IPS DF 4.7 (cell line): ENCODE measurements around the gene HMX3.

Experiments used
- DNase-seq: peaks from one replicate; pipeline ENCODE4 v3.0.0-alpha.2; 2013; ENCODE audit warnings: low spot score; ENCODE audit errors: extremely low read depth

Gene HMX3

GRCh38 chr10:123135415-123136141, at the start of gene HMX3:
Gene HMX3, plus strand, starts transcription at chr10:123135970. Its CDS starts 81 bp downstream, at chr10:123136051.
- DNase-seq = no peak

- DNase-seq = no peak
These were observed 49.5 kb upstream of the HMX3 start for GRCh38 chr10:123086281-123086680.

DNA sequence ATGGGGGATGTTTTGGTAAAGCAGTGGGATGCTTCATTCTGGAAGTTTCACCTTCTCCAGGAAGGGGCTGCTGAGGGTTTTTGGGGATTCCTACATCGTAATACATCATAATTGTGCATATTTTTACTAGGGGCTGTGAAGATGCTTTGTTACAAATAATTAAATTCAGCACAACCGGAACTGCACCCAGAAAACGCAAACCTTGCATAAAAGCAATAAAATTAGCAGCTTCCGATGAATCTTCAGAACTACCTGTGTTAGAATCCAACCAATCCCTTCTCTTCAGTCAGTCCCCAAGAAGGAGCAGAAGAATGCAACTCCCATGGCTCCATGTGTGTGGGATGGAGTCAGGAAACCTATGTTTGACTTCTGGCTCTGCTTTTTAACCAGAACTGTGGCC, 48.4 kb upstream of the HMX3 start:
- DNase-seq = no peak

- no peak for DNase-seq
These were observed 48.0 kb upstream of the HMX3 start for GRCh38 chr10:123087786-123088185.

- DNase-seq = no peak
These were observed 42.9 kb upstream of the HMX3 start for GRCh38 chr10:123092635-123093414.

- DNase-seq = no peak
These were observed 42.3 kb upstream of the HMX3 start for GRCh38 chr10:123093489-123093888.

- no peak for DNase-seq
These were observed 39.3 kb upstream of the HMX3 start for GRCh38 chr10:123096452-123096851.

DNA sequence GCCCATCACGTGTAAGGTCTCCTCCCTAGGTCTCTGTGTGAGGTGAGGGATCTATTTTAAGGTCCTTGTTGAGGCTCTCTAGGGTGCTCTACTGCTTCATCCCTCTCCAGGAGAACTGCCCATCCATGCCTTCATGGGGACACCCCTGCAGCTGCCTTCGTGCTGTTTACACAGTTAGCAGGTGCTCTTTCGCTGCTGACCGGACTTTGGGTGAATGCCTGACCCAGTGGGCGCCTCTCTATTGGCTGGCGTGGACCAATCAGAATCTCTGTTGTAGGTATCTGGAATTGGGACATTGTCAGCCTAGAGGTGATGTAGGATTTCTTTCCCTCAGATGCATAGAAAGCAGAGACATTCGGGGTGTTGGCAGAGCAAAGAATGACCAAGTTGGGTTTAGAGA, 38.7 kb upstream of the HMX3 start:
- DNase-seq = no peak

- DNase-seq = no peak
These were observed 35.6 kb upstream of the HMX3 start for GRCh38 chr10:123100030-123100762.

GRCh38 chr10:123101872-123102271, 33.9 kb upstream of the HMX3 start:
- no peak for DNase-seq

- no peak for DNase-seq
These were observed 33.1 kb upstream of the HMX3 start for GRCh38 chr10:123102673-123103072.

GRCh38 chr10:123103944-123104343, 31.8 kb upstream of the HMX3 start:
- DNase-seq = no peak

DNA sequence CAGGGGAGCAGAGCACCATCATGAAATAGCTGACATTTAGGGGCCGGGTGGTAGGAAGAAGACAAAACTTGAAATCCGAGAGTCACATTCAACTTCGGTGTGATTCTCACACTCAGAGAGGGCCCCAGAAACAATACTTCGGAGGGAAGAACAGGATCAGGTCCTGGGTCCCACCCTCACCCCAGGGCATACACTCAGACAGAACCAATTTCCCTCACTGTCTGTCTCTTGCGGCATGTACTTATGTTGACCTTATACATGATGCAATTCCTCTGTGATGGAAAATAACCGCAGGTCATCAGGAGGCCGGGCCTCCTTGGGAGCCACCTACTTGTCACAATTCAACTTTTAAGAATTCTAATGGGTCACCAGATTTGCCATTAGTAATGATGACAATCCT, 26.3 kb upstream of the HMX3 start:
- DNase-seq = no peak

- no peak for DNase-seq
These were observed 17.9 kb upstream of the HMX3 start for GRCh38 chr10:123117644-123118417.

DNA sequence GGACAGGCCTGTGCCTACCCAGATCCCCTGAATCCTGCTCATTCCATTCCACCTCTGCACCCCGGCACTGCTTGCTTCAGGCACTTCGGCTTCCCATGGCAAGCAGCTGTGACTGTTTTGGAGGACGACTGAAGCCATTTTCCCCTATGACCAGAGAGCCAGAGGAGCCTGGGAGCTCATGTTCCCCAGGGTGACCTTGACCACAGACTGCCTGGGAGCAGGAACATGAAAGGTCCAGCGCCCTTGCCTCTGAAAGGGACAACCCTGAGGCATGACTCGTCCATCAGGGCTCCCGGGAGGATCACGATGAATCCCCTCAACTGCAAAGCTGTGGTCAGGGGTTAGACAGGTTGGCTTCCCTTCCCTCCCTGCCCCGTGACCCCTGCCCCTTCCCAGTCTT, 16.7 kb upstream of the HMX3 start:
- no peak for DNase-seq

GRCh38 chr10:123126246-123126645, 9.5 kb upstream of the HMX3 start:
- DNase-seq = no peak

GRCh38 chr10:123129618-123130271, 6.0 kb upstream of the HMX3 start:
- DNase-seq = no peak

DNA sequence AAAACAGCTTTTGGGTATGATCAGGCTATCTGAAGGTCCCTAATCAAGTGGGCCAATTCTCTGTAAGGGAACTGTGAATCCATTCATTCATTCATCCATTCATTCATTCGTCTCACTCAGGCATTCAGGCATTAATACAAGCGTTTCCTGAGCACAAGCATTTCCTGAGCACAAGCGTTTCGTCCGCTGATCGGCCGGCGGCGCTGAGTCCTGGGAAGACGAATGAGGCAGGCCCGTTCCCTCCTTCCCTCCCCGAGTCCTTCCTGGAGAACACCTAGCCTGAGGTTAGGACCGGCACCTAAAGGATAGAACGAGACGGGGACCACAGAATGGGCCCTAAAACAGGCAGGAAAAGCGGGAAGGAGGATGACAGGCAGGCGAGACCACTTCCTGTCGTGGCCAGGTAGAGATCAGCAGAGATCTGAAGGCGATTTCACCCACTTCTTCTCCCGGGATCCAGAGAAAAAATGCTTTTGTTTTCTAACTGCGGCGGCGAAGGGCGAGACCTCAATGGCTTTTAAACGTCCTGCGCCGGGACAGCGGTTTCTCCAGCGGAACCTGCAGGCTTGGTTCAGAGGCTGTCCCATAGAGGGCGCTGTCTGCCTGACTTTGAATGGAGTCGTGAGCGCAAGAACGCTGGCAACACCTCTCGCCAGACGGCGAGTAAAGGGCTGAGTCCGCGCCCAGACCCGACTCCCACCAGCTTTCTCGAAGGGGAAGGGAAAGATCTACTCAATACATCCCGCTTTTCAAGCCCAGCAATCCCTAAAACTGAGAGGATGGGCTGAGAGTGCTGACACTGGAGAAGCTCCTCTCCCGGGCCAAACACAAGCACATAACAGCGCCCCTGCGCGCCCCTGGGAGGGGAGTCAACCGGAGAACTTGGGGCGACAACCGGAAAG, 2.9 kb upstream of the HMX3 start:
- no peak for DNase-seq

DNA sequence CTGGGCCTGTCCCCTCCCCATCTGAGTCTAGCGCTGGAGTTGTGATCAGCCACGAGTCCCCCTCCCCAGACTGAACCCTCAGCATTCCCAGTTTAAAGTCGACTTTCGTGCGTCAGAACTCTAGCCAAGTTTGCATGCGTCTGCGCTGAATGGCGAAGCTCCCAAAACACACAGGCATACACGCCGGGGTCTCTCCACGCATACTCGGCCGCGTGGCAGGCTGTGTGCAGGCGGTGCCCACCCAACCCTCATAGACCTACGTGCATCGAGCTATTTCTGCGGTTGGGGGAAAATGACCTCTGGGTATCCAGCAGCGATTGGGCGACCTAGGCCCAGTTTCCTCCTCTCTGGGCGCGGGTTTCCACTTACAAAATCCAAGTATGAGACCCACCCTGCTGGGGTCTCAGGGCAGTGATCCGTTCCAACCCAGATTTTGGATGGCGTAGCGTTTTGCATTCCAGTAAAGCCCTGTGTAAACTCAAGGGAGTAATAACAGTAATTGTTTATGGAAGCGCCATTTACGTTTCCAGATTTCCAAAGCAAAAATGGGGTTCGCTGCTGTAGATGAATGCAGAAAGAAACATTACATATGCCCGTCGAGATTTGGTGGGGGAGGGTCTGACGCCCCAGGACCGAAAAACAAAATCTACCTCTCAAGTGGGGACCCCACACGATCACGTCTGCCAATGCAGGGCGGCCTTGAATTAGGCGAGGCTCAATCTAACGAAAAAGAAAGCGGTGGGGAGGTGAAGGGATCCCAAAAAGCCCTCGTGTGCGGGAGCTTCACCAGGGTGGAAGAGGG, 2.0 kb upstream of the HMX3 start:
- no peak for DNase-seq
